Loucy (cell line): ENCODE measurements around the gene ZNF576.

Source experiments
- H2AFZ ChIP-seq: fragments of 200-600 bp; sonication (generic); 2 replicates; pipeline ENCODE4 v1.6.0; 2016; ENCODE audit warnings: antibody characterized with exemption, mild to moderate bottlenecking, low read length, moderate library complexity
- H3F3A ChIP-seq: fragments of 200-600 bp; 2 replicates; pipeline ENCODE4 v1.6.0; 2016; ENCODE audit warnings: antibody characterized with exemption, low read depth, mild to moderate bottlenecking
- H3K27me3 ChIP-seq: fragments of 200-600 bp; sonication (generic); 2 replicates; pipeline ENCODE4 v1.6.1; 2014; ENCODE audit warnings: low read length, mild to moderate bottlenecking; ENCODE audit not compliant: insufficient read depth, poor library complexity, severe bottlenecking
- H3K36me3 ChIP-seq: fragments of 200-600 bp; sonication (generic); 2 replicates; pipeline ENCODE4 v1.6.1; 2016; ENCODE audit warnings: low read length; ENCODE audit not compliant: insufficient read depth
- H3K4me1 ChIP-seq: fragments of 200-600 bp; sonication (generic); 2 replicates; pipeline ENCODE4 v1.5.1; 2014; ENCODE audit warnings: low read length, mild to moderate bottlenecking; ENCODE audit not compliant: insufficient read depth, poor library complexity, severe bottlenecking
- H3K4me2 ChIP-seq: fragments of 200-600 bp; sonication (generic); 2 replicates; pipeline ENCODE4 v1.6.0; 2014; ENCODE audit warnings: antibody characterized with exemption, low read length, low read depth, mild to moderate bottlenecking; ENCODE audit not compliant: poor library complexity, severe bottlenecking
- H3K4me3 ChIP-seq: fragments of 200-600 bp; sonication (generic); 2 replicates; pipeline ENCODE4 v1.5.1; 2014; ENCODE audit warnings: low read length, mild to moderate bottlenecking, mixed read lengths; ENCODE audit not compliant: poor library complexity, severe bottlenecking
- H3K79me2 ChIP-seq: fragments of 200-600 bp; sonication (generic); 2 replicates; pipeline ENCODE4 v1.6.1; 2014; ENCODE audit warnings: low read length; ENCODE audit not compliant: insufficient read depth
- H3K9ac ChIP-seq: fragments of 200-600 bp; sonication (generic); 2 replicates; pipeline ENCODE4 v1.6.0; 2014; ENCODE audit warnings: mild to moderate bottlenecking, low read depth, low read length, moderate library complexity; ENCODE audit not compliant: poor library complexity, severe bottlenecking
- H3K9me2 ChIP-seq: fragments of 200-600 bp; sonication (generic); replicated peaks from 2 replicates; pipeline ENCODE4 v1.6.1; 2016; ENCODE audit warnings: low read depth, low read length, mixed read lengths
- H3K9me3 ChIP-seq: fragments of 200-600 bp; sonication (generic); 2 replicates; pipeline ENCODE4 v1.6.1; 2014; ENCODE audit warnings: mild to moderate bottlenecking, antibody characterized with exemption, low read length, low read depth; ENCODE audit not compliant: insufficient read depth
- H4K20me1 ChIP-seq: fragments of 200-600 bp; sonication (generic); 2 replicates; pipeline ENCODE4 v1.6.0; 2014; ENCODE audit warnings: antibody characterized with exemption, low read length, mild to moderate bottlenecking; ENCODE audit not compliant: insufficient read depth, poor library complexity, severe bottlenecking
- CTCF ChIP-seq: fragments of 200-600 bp; sonication (generic); conservative IDR thresholded peaks from 2 replicates; pipeline ENCODE4 v1.5.1; 2014; ENCODE audit warnings: mild to moderate bottlenecking, antibody characterized with exemption, low read length
- EZH2phosphoT487 ChIP-seq: fragments of 200-600 bp; IDR thresholded peaks from 2 replicates; pipeline ENCODE4 v1.6.1; 2018; ENCODE audit warnings: antibody characterized with exemption, mild to moderate bottlenecking, moderate library complexity, borderline replicate concordance

ZNF576 gene

GRCh38 chr19:43643326-43643725 lies 46.9 kb downstream of the ZNF576 start:
- H3K9me3 ChIP-seq: no peaks in the 10 kb centered on the region

GRCh38 chr19:43644181-43644580 lies 47.8 kb downstream of the ZNF576 start:
- Histone ChIP-seq H4K20me1 (no peaks in the 10 kb centered on the region), H3K27me3 (no peaks in the 10 kb centered on the region), H3K36me3 (no peaks in the 10 kb centered on the region; the same call in 1 of the 2 replicates), H3K79me2 (no peaks in the 10 kb centered on the region), H3K4me2 (no peak overlapping the region), H3K9me2 (no peaks in the 10 kb centered on the region), H3K9ac (no peak overlapping the region), H2AFZ (no peak overlapping the region), H3K4me3 (no peak overlapping the region), H3K9me3 (no peaks in the 10 kb centered on the region), H3K4me1 (peaks cover 6% of the 10 kb centered on the region), H3F3A (no peaks in the 10 kb centered on the region)
- TF ChIP-seq EZH2phosphoT487: no peak
- TF ChIP-seq CTCF: no peak

More at GRCh38 chr19:43643326-43643725, 46.9 kb downstream of the ZNF576 start:
- H3K79me2 ChIP-seq: no peaks in the 10 kb centered on the region
- no peak overlapping the region for H3K4me3 ChIP-seq
- no peak overlapping the region for H3K4me2 ChIP-seq
- no peak for TF ChIP-seq CTCF
- TF ChIP-seq EZH2phosphoT487: no peak
- H3K36me3 ChIP-seq: no peaks in the 10 kb centered on the region
- H3K27me3 ChIP-seq: no peaks in the 10 kb centered on the region
- H3K9ac ChIP-seq: no peak overlapping the region
- H3K4me1 ChIP-seq: peaks cover 12% of the 10 kb centered on the region
- no peak overlapping the region for H2AFZ ChIP-seq
- no peaks in the 10 kb centered on the region for H4K20me1 ChIP-seq
- H3K9me2 ChIP-seq: no peaks in the 10 kb centered on the region
- H3F3A ChIP-seq: no peaks in the 10 kb centered on the region

- Histone ChIP-seq H3K27me3 (no peaks in the 10 kb centered on the region), H3K4me3 (no peak overlapping the region), H4K20me1 (no peaks in the 10 kb centered on the region), H3K4me1 (no peaks in the 10 kb centered on the region), H3K36me3 (no peaks in the 10 kb centered on the region; the same call in 1 of the 2 replicates), H3K9me3 (no peaks in the 10 kb centered on the region), H3K9ac (no peak overlapping the region), H3K4me2 (no peak overlapping the region), H2AFZ (no peak overlapping the region), H3K79me2 (no peaks in the 10 kb centered on the region), H3F3A (no peaks in the 10 kb centered on the region), H3K9me2 (no peaks in the 10 kb centered on the region)
- TF ChIP-seq CTCF (no peak), EZH2phosphoT487 (no peak)
Observed at GRCh38 chr19:43648633-43649032, 52.2 kb downstream of the ZNF576 start.
